ENCODE measurements around the gene CDSN.

DNA sequence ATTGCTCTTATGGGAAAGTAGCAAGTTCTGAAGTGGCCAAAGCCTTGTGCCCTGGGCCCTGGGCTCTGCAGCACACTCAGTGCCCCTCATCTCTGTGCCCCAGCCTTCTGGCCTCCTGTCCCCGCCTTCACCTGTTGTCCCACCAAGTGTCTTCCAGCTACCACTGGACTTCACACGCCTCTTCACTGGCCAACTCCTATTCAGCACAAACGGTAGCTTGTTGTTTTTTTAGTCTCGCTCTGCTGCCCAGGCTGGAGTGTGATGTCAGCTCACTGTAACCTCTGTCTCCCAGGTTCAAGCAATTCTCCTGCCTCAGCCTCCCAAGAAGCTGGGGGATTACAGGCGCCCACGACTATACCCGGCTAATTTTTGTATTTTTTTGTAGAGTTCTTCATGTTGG, 32.5 kb upstream of the CDSN start:
- TF ChIP-seq POLR2A (IDR thresholded peaks at IDR 0.05; ENCODE audit: low read length) (no peak), REST (IDR thresholded peaks at IDR 0.05) (no peak), MAZ (IDR thresholded peaks at IDR 0.05; ENCODE audit: borderline replicate concordance, low read depth, low read length) (no peak), MYC (IDR thresholded peaks at IDR 0.05; ENCODE audit: borderline replicate concordance, low read length) (no peak), HDAC2 (IDR thresholded peaks at IDR 0.05) (no peak)
- TF ChIP-seq, protein P1, sequence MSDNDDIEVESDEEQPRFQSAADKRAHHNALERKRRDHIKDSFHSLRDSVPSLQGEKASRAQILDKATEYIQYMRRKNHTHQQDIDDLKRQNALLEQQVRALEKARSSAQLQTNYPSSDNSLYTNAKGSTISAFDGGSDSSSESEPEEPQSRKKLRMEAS (IDR thresholded peaks at IDR 0.05): no peak

All from A549 (cell line).